Hepatocyte (in vitro differentiated cells): ENCODE results near the gene PILRB. TPM values are rescaled to one million over a fixed set of nuclear protein-coding genes. Genes with fewer than 3 reads are reported as not detected.

Source experiments
- DNase-seq: peaks from one replicate; pipeline ENCODE4 v3.0.0-alpha.2; 2016; ENCODE audit warnings: low spot score
- H2AFZ ChIP-seq: fragments of 200-600 bp; sonication (generic); 2 replicates; pipeline ENCODE4 v1.6.0; 2016; ENCODE audit warnings: antibody characterized with exemption, mild to moderate bottlenecking
- H3K27ac ChIP-seq: fragments of 200-600 bp; sonication (generic); 2 replicates; pipeline ENCODE4 v1.5.1; 2016; ENCODE audit warnings: mild to moderate bottlenecking
- H3K27me3 ChIP-seq: fragments of 200-600 bp; sonication (generic); 2 replicates; pipeline ENCODE4 v1.6.1; 2016
- H3K36me3 ChIP-seq: fragments of 200-600 bp; sonication (generic); replicated peaks from 2 replicates; pipeline ENCODE4 v1.5.1; 2016; ENCODE audit warnings: low read depth; ENCODE audit not compliant: insufficient read depth
- H3K4me1 ChIP-seq: fragments of 200-600 bp; sonication (generic); 2 replicates; pipeline ENCODE4 v1.5.1; 2016; ENCODE audit warnings: mild to moderate bottlenecking, moderate library complexity; ENCODE audit not compliant: insufficient read depth
- H3K4me2 ChIP-seq: fragments of 200-600 bp; sonication (generic); 2 replicates; pipeline ENCODE4 v1.6.0; 2016
- H3K4me3 ChIP-seq: fragments of 200-600 bp; sonication (generic); 2 replicates; pipeline ENCODE4 v1.5.1; 2016; ENCODE audit warnings: mild to moderate bottlenecking
- H3K79me2 ChIP-seq: fragments of 200-600 bp; sonication (generic); 2 replicates; pipeline ENCODE4 v1.6.0; 2017; ENCODE audit warnings: mild to moderate bottlenecking
- H3K9me2 ChIP-seq: fragments of 200-600 bp; sonication (generic); replicated peaks from 2 replicates; pipeline ENCODE4 v1.6.0; 2017; ENCODE audit warnings: mild to moderate bottlenecking; ENCODE audit not compliant: insufficient read depth
- H3K9me3 ChIP-seq: fragments of 200-600 bp; sonication (generic); 2 replicates; pipeline ENCODE4 v1.5.1; 2016; ENCODE audit warnings: low read depth, mild to moderate bottlenecking
- H4K20me1 ChIP-seq: fragments of 200-600 bp; sonication (generic); 2 replicates; pipeline ENCODE4 v1.6.0; 2016; ENCODE audit warnings: mild to moderate bottlenecking; ENCODE audit not compliant: insufficient read depth, poor library complexity, severe bottlenecking
- EZH2 ChIP-seq: fragments of 200-600 bp; sonication (generic); IDR thresholded peaks from 2 replicates; pipeline ENCODE4 v1.6.1; 2016; ENCODE audit warnings: antibody characterized with exemption, mild to moderate bottlenecking, borderline replicate concordance
- EZH2phosphoT487 ChIP-seq: fragments of 200-600 bp; sonication (generic); IDR thresholded peaks from one replicate; pipeline ENCODE4 v1.6.1; 2018; ENCODE audit warnings: antibody characterized with exemption, mild to moderate bottlenecking, low read depth, moderate library complexity; ENCODE audit not compliant: unreplicated experiment, severe bottlenecking
- WGBS: methylation state at CpG from one replicate; pipeline ENCODE4 v1.1.6; 2016; ENCODE audit warnings: low lambda C conversion rate; ENCODE audit errors: missing lambda C conversion rate; 5-methylcytosine and 5-hydroxymethylcytosine counted together
- polyA plus RNA-seq: library from polyadenylated mRNA; unstranded; fragments of >200 nt; fragmentation: Nextera tagmentation; extraction: Ambion mirVana; gene quantifications from 2 replicates; pipeline ENCODE4 v1.2.1, GENCODE V29; 2016
- total RNA-seq: library from RNA; depleted of rRNA; stranded (reverse); fragments of >200 nt; gene quantifications from 2 replicates; pipeline ENCODE4 v1.2.3, GENCODE V29; 2014
- TF ChIP-seq, protein P1 (sequence below): fragments of 200-600 bp; sonication (generic); IDR thresholded peaks from 2 replicates; pipeline ENCODE4 v1.5.1; 2016; ENCODE audit warnings: antibody characterized with exemption, mild to moderate bottlenecking; ENCODE audit not compliant: poor library complexity

The PILRB gene
- total and polyA plus RNA-seq, 2 experiments from 2014 or later: 33.2 to 37.4 TPM

DNA sequence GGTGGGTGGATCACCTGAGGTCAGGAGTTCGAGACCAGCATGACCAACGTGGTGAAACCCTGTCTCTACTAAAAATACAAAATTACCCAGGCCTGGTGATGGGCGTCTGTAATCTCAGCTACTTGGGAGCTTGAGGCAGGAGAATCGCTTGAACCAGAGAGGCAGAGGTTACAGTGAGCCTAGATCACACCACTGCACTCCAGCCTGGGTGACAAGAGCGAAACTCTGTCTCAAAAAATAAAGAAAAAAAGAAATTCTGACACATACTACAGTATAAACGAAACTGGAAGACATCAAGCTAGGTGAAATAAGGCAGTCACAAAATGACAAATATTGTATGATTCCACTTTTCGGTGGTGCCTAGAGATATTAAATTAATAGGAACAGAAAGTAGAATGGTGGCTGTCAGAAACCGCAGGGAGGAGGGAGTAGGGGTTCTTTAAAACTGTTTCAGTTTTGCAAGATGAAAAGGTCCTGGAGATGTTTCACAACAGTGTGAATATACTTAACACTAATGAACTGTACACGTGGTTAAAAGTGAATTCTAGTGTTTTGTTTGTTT, 38.6 kb downstream of the PILRB start:
- Histone ChIP-seq H3K27ac (no peak overlapping the region), H3K79me2 (no peaks in the 10 kb centered on the region), H3K9me3 (no peaks in the 10 kb centered on the region), H3K9me2 (no peaks in the 10 kb centered on the region), H3K4me1 (no peaks in the 10 kb centered on the region), H2AFZ (no peak overlapping the region), H3K4me2 (no peak overlapping the region), H3K36me3 (no peaks in the 10 kb centered on the region), H4K20me1 (no peaks in the 10 kb centered on the region), H3K4me3 (no peak overlapping the region), H3K27me3 (peaks cover 4% of the 10 kb centered on the region)
- DNase-seq: no peak
- 85% methylated on average over 9 of the region's 9 CpGs for WGBS
- TF ChIP-seq, protein P1, sequence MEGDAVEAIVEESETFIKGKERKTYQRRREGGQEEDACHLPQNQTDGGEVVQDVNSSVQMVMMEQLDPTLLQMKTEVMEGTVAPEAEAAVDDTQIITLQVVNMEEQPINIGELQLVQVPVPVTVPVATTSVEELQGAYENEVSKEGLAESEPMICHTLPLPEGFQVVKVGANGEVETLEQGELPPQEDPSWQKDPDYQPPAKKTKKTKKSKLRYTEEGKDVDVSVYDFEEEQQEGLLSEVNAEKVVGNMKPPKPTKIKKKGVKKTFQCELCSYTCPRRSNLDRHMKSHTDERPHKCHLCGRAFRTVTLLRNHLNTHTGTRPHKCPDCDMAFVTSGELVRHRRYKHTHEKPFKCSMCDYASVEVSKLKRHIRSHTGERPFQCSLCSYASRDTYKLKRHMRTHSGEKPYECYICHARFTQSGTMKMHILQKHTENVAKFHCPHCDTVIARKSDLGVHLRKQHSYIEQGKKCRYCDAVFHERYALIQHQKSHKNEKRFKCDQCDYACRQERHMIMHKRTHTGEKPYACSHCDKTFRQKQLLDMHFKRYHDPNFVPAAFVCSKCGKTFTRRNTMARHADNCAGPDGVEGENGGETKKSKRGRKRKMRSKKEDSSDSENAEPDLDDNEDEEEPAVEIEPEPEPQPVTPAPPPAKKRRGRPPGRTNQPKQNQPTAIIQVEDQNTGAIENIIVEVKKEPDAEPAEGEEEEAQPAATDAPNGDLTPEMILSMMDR: no peak
- TF ChIP-seq EZH2phosphoT487: no peak
- TF ChIP-seq EZH2: no peak

DNA sequence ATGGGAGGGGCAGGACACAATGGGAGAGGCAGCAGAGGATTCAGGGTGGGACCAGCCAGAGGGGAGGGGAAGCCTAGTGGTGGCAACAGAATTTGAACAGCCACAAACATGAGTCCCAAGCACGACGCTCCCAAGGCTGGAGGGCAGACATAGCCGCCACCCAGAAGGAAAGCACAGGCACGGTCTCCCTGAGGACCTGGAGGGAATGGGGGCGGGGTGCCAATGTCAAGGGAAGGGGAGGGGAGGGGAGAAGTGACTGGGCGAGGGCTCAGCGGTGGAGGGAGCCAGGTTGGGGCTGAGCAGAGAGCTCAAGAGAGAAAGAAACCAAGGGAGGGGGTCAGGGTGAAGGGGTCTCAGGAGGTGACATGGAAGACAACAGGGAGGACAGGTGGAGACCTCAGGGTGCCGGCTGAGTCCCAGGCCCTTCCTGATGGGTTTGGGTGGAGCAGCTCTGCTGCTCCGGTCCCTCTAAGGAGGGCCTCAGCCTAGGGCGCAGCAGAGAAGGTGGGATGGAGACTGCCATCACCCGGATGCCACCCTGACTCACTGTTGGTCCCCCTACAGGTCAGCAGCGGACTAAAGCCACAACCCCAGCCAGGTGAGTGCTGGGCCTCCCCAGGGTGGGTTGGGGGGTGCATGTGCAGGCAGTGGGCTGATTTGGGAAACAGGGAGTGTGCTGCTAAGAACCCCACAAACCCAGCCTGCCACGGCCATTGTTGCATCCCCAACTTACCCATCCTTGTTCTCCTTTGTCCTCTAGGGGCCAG, 39.6 kb downstream of the PILRB start:
- Histone ChIP-seq H3K27ac (no peak overlapping the region), H4K20me1 (no peaks in the 10 kb centered on the region), H3K36me3 (no peaks in the 10 kb centered on the region), H3K9me3 (no peaks in the 10 kb centered on the region), H3K79me2 (no peaks in the 10 kb centered on the region), H3K4me2 (no peak overlapping the region), H3K4me3 (no peak overlapping the region), H2AFZ (no peak overlapping the region), H3K4me1 (no peaks in the 10 kb centered on the region), H3K9me2 (no peaks in the 10 kb centered on the region), H3K27me3 (peaks cover 4% of the 10 kb centered on the region)
- TF ChIP-seq EZH2phosphoT487: no peak
- TF ChIP-seq, protein P1: no peak
- TF ChIP-seq EZH2: no peak
- no peak for DNase-seq
- WGBS: 79% methylated on average over 9 of the region's 13 CpGs

DNA sequence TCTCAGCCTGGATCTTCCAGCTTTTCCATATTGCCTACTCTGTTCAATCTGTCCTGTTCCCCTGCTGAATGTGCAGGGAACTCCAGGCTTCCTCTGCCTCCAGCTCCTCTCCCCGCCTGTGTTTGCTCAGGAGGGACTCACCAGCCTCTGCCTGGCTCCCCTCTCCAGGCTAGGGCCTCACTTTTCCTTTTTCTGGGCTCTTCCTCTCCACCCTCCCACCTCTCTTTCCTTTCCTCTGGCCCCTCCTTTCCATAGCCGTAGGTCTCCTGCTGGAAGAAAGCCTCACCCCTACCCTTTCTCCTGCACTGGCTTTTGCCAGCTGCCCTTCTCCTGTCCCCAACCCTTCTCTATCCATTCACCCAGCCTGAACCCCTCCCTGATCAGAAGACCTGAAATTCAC, 40.3 kb downstream of the PILRB start:
- H3K36me3 ChIP-seq: no peaks in the 10 kb centered on the region
- DNase-seq: no peak
- H3K4me2 ChIP-seq: no peak overlapping the region
- no peaks in the 10 kb centered on the region for H4K20me1 ChIP-seq
- TF ChIP-seq EZH2: no peak
- TF ChIP-seq EZH2phosphoT487: no peak
- TF ChIP-seq, protein P1: no peak
- 41% methylated on average over 2 of the region's 2 CpGs for WGBS
- no peaks in the 10 kb centered on the region for H3K4me1 ChIP-seq
- H2AFZ ChIP-seq: no peak overlapping the region
- H3K4me3 ChIP-seq: no peak overlapping the region
- peaks cover 4% of the 10 kb centered on the region for H3K27me3 ChIP-seq
- no peaks in the 10 kb centered on the region for H3K79me2 ChIP-seq
- H3K27ac ChIP-seq: no peak overlapping the region
- H3K9me2 ChIP-seq: no peaks in the 10 kb centered on the region
- H3K9me3 ChIP-seq: no peaks in the 10 kb centered on the region
